Activated CD4-positive, alpha-beta T cell treated with anti-CD3 and anti-CD28 coated beads for 4 hours (primary cell): ENCODE data around the gene SOWAHC.
"Not testable (repeated sequence)": the region's sequence is repeated elsewhere in the genome, so short reads cannot be mapped to it uniquely, and the experiment has no call there.

Source experiments
- DNase-seq, 2 donors: peaks; one replicate each; pipeline ENCODE4 v3.0.0-alpha.2; 2020

The SOWAHC gene

GRCh38 chr2:109613922-109614714 lies at the start of gene SOWAHC, which contains the start of gene SEPTIN10:
Gene SOWAHC, plus strand, starts transcription at chr2:109614364. Its CDS starts 126 bp downstream, at chr2:109614490.
Gene SEPTIN10, minus strand, starts transcription at chr2:109613966. Its CDS starts 139 bp downstream, at chr2:109613827.
- DNase-seq = peak; percentile 75

GRCh38 chr2:109575373-109575772 lies 38.8 kb upstream of the SOWAHC start:
- DNase-seq = no peak

GRCh38 chr2:109577630-109578029 lies 36.5 kb upstream of the SOWAHC start:
- DNase-seq = not testable (repeated sequence)

GRCh38 chr2:109582928-109583895 lies 31.0 kb upstream of the SOWAHC start:
- no peak for DNase-seq

- DNase-seq = no peak
Observed at GRCh38 chr2:109586687-109587086, 27.5 kb upstream of the SOWAHC start.

GRCh38 chr2:109591206-109591605 lies 23.0 kb upstream of the SOWAHC start:
- DNase-seq = no peak

GRCh38 chr2:109592905-109593304 lies 21.3 kb upstream of the SOWAHC start:
- DNase-seq = no peak

- DNase-seq = no peak
Observed at GRCh38 chr2:109594246-109594885, 19.8 kb upstream of the SOWAHC start.

- no peak for DNase-seq
Observed at GRCh38 chr2:109595644-109596043, 18.5 kb upstream of the SOWAHC start.

GRCh38 chr2:109597283-109597682 lies 16.9 kb upstream of the SOWAHC start:
- DNase-seq = no peak

- DNase-seq = no peak
Observed at GRCh38 chr2:109601783-109602182, 12.4 kb upstream of the SOWAHC start.

- DNase-seq = no peak
Observed at GRCh38 chr2:109602617-109603188, 11.5 kb upstream of the SOWAHC start.

GRCh38 chr2:109604597-109604996 lies 9.6 kb upstream of the SOWAHC start:
- DNase-seq = no peak

- DNase-seq = no peak
Observed at GRCh38 chr2:109607766-109608165, 6.4 kb upstream of the SOWAHC start.

GRCh38 chr2:109609352-109610024 lies 4.7 kb upstream of the SOWAHC start:
- DNase-seq = no peak

- no peak for DNase-seq
Observed at GRCh38 chr2:109611467-109612095, 2.6 kb upstream of the SOWAHC start.

- DNase-seq = no peak
Observed at GRCh38 chr2:109613081-109613921, 863 bp upstream of the SOWAHC start.

GRCh38 chr2:109614715-109615636 lies 812 bp downstream of the SOWAHC start:
- peak in 1 of 2 donors; percentile 1 for DNase-seq

GRCh38 chr2:109615637-109616144 lies 1.5 kb downstream of the SOWAHC start:
- no peak for DNase-seq
